ENCODE results near the gene HSP90AA1.
"Not testable (repeated sequence)": the region's sequence is repeated elsewhere in the genome, so short reads cannot be mapped to it uniquely, and the experiment has no call there.

The HSP90AA1 gene

DNA sequence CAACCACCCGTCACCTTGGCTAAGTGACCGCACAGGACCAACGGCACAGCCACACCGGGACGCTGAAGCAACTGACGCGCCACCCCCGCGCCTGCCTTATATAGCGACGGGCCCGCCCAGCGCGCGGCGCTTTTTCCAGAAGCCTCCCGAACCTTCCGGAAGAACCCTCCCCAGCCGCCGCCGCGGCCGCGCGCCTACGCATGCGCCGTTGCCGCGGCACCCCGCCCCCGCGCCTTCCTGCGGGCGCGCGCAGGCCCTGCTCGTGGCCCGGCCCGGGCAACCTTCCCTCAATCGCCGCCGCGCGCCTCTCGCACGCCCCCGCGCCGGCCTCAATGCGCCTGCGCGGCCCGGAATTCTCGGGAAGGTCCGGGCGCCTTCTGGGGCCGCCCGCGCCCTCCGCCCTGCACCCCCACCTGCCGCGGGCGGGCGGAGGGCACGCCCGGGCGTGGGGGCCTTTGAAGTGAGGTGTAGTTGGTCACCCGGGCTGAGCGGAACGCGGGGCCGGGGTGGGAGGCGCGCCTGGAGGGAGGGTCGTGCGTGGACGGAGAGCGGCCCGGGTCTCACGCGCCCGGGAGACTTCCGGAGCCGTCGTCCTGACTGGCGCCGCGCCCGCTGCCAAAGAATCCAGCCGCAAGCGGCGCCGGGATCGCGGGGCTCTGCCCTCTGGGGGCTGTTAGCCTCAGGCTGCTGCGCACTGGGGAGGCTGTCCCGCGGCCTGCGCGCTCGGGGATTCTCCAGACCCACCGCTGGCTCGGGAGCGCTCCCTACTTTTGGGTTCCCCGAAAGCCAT is at the start of gene HSP90AA1:
Gene HSP90AA1 (minus strand): TSS at position 73 of the 790 bp plus-strand sequence. CDS start 666 bp downstream, outside the sequence.
- peak; percentile 96 for DNase-seq

DNA sequence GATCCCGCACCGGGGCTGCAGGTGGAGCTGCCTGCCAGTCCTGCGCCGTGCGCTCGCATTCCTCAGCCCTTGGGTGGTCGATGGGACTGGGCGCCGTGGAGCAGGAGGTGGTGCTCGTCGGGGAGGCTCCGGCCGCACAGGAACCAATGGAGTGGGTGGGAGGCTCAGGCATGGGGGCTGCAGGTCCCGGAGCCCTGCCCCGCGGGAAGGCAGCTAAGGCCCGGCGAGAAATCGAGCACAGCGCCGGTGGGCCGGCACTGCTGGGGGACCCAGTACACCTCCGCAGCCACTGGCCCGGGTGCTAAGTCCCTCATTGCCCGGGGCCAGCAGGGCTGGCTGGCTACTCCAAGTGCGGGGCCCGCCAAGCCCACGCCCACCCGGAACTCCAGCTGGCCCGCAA is 48.6 kb upstream of the HSP90AA1 start:
- DNase-seq, result not testable (repeated sequence)

DNA sequence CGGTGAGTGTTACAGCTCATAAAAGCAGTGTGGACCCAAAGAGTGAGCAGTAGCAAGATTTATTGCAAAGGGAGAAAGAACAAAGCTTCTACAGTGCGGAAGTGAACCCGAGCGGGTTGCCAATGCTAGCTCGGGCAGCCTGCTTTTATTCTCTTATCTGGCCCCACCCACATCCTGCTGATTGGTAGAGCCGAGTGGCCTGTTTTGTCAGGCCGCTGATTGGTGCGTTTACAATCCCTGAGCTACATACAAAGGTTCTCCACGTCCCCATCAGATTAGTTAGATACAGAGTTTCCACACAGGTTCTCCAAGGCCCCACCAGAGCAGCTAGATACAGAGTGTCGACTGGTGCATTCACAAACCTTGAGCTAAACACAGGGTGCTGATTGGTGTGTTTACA is 47.9 kb upstream of the HSP90AA1 start:
- DNase-seq, result not testable (repeated sequence)

DNA sequence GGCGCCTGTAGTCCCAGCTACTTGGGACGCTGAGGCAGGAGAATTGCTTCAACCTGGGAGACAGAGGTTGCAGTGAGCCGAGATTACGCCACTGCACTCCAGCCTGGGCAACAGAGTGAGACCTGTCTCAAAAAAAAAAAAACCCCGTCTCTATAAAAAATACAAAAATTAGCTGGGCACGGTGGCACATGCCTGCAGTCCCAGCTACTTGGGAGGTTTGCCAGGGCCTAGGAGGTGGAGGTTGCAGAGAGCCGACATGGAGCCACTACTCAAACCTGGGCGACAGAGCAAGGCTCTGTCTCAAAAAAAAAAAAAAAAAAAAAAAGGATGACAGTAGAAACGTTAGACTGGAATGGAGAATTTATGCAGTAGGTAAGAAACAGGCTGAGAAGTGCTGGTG is 47.2 kb upstream of the HSP90AA1 start:
- not testable (repeated sequence) for DNase-seq

DNA sequence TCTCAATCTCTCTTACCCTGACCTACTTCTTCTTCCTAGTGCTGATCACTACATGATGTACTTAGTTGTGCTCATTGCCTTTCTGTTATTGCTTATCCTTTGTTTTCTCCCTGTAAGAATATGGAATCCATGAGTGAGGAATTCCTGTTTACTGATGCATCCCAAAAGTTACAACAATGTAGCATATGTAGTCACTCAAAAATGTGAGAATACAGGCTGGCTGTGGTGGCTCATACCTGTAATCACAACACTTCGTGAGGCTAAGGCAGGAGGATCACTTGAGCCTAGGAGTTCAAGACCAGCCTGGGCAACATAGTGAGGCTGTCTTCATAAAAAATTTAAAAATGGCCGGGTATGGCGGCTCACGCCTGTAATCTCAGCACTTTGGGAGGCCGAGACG is 44.9 kb upstream of the HSP90AA1 start:
- no peak for DNase-seq

DNA sequence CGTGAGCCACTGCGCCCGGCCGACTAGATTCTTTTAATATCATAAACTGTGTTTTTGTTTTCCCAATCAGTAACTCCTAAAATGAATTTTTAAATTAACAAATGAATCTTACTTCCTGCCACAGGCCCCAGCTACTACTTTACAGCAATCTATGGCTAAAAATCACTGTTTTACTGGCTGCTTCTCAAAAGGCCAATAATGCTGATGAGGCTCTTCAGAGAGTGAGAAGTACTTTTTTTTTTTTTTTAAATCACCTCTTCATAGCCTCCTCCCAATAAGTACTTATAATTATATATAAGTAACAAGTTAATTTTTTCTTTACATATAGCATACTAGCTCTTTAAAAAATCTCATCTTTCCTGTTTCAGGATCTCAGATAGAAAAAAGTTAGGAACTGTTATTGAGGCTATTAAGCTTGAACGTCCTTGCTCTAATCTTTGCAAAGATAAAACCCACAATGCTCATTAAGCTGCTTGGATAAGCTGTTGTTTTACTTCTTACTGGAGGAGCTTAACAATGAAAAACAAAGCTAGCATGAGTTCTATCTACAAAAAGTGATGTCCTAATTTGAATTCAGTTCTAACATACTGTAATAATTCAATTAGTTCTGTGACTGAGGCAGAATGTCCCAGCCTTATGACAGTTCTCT is 40.1 kb upstream of the HSP90AA1 start:
- no peak for DNase-seq

DNA sequence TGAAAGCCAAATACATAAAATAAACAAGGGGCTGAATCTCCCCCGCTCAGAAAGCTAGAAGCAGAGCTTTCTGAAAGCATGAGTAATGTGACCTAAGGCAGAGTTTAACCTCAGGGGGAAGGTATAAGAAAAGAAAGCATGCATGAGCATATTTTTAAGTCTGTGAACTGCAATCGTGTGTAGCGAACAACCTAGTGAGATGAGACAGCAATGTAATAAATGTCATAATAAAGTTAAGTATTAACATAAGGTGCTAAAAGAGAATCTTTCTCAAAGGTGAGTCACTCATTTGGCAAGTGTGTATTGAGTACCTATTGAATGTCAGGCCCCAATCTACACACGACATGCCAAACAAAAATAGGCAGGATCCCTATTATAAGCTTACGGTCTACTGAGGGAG is 38.7 kb upstream of the HSP90AA1 start:
- no peak for DNase-seq

DNA sequence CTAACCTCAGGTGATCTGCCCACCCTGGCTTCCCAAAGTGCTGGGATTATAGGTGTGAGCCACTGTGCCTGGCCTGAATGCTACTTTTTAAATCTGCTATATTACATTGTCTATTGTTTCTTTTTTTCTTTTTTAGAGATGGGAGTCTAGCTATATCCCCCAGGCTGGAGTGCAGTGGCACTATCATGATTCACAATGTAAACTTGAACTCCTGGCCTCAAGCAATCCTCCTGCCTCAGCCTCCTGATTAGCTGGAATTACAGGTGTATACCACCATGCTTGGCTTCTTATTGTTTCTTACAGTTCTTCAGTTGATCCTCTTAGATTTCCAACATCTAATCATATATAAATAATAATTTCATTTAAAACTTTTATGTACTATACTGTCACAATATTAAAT is 37.6 kb upstream of the HSP90AA1 start:
- DNase-seq, result no peak

DNA sequence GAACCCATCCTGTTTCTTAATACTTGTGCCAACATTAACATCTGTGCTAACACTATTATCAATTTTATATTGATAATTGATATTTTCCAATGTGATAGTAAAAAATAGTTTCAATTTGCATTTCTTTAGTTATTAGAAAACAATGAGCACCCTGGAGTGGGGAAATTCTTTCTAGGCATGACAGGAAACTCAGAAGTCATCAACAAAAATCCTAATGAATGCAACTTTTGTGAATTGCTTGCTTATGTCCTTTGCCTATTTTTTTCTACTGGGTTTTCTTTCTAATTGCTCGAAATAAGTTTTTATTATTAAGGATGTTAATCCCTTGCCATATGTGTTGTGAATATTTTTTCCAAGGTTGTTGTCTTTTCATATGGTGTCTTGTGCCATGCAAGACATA is 34.7 kb upstream of the HSP90AA1 start:
- no peak for DNase-seq

DNA sequence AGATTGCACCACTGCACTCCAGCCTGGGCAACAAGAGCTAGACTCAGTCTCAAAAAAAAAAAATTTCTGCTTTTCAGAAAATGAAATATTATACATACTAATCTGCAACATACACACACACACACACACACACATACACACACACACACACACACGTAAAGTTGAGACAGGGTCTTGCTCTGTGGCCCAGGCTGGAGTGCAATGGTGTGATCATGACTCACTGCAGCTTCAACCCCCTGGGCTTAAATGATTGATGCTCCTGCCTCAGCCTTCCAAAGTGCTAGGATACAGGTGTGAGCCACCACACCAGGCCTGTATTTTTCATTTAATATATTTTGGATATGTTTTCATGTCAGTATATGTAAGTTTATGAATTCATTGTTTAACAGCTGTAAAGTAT is 34.0 kb upstream of the HSP90AA1 start:
- DNase-seq, result no peak

DNA sequence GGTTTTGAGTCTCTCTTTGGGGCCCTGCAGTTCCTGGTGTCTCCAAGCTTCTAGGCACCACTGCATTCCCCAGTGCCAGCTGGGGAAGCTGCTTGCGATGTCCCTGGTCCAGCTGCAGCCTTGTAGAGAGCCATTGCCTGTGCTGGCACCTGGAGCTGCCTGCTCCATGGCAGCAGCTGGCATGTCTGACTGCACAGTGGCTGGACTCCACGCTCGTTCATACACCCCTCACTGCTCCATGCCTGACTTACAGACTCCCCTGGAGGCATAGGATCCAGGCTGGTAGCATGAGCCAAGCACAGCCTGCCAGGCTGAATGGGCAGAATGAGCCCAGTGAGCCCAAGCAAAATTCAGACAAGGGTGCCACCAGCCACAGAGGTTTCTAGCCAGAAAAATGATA is 31.0 kb upstream of the HSP90AA1 start:
- no peak for DNase-seq

DNA sequence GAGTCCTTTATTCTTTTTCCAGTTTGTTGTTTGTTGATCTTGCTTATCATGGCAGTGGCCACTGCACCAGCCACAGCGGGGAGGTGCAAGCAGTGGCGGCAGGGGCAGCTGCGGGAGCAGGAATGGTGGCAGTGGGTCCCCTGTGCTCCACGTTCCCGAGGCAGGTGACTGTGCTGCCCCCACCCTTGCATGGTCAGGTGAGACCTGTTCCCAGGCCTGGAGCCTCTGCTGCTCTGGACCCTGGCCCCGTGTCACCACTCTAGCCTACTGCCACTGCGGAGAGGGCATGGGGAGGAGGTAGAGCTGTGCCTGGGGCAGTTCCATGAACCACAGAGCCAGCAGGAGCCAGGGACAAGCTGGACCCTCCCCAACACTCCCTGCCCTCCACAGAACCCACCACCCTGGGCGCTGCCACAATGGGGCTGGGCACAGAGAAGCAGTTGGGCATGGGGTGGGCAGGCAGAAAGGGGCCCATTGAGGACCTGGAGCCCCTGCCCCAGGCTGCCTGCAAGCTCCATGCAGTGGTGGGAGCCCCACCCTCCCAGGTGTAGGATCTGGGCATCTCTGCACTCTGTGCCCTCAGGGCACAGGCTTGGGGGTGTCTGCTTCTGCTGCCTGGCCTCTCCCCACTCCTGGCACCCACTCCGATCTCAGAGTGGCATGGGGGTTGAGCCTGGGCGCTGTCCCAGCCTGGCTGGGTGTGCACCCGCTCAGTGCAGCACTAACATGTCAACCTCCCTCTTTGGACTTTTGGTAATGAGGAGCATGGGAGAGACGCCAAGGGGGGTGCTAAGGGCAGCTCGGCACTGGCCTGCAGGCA is 29.7 kb upstream of the HSP90AA1 start:
- DNase-seq, result no peak

DNA sequence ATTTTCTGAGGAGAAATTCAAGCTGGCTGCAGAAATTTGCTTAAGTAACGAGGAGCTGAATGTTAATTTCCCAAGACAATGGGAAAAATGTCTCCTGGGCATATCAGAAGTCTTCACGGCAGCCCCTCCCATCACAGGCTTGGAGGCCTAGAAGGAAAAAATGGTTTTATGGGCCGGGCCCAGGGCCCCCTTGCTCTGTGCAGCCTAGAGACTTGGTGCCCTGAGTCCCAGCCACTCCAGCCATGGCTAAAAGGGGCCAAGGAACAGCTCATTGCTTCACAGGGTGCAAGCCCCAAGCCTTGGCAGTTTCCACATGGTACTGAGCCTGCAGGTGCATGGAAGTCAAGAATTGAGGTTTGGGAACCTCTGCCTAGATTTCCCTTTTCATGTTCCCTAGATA is 24.3 kb upstream of the HSP90AA1 start:
- DNase-seq, result no peak

DNA sequence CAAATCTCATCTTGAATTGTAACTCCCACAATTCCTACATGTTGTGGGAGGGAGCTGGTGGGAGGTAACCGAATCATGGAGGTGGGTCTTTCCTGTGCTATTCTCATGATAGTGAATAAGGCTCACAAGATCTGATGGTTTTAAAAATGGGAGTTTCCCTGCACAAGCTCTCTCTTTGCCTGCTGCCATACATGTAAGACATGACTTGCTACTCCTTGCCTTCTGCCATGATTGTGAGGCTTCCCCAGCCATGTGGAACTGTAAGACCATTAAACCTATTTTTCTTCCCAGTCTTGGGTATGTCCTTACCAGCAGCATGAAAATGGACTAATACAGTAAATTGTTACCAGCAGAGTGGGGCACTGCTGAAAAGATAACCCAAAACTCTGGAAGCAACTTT is 22.5 kb upstream of the HSP90AA1 start:
- DNase-seq, result not testable (repeated sequence)

DNA sequence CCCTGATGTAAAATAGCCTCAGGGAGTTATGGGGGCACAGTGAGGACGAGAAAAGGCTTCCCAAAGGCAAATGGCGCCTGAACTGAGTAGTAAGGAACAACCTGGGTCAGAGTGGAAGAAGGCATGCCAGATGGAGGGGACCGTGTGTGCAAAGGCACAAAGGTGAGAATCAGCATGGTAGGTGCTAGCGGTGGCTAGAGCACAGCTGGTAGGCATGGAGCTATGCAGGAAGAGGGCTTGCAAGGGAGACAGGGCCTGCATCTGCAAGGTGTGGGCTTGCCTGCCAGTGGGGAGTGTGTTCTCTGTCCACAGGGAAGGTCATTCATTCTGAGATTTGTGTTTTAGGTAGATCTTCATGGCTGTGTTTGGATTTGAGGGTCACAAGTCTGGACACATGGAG is 18.5 kb upstream of the HSP90AA1 start:
- DNase-seq, result no peak

DNA sequence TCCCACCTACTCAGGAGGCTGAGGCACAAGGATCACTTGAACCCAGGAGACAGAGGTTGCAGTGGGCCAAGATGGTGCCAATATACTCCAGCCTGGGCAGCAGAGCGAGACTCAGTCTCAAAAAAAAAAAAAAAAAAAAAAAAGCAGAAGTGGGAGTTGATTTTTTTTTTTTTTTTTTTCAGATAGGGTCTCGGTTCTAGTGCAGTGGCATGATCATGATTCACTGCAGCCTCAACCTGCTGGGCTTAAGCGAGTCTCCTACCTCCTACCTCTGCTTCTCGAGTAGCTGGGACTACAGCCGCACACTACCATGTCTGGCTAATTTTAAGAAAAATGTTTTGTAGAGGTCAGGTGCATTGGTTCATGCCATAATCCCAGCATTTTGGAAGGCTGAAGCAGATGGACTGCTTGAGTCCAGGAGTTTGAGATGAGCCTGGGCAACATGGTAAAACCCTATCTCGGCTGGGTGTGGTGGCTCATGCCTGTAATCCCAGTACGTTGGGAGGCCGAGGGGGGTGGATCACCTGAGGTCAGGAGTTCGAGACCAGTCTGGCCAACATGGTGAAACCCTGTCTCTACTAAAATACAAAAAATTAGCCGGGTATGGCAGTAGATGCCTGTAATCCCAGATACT is 16.3 kb upstream of the HSP90AA1 start:
- DNase-seq, result no peak

DNA sequence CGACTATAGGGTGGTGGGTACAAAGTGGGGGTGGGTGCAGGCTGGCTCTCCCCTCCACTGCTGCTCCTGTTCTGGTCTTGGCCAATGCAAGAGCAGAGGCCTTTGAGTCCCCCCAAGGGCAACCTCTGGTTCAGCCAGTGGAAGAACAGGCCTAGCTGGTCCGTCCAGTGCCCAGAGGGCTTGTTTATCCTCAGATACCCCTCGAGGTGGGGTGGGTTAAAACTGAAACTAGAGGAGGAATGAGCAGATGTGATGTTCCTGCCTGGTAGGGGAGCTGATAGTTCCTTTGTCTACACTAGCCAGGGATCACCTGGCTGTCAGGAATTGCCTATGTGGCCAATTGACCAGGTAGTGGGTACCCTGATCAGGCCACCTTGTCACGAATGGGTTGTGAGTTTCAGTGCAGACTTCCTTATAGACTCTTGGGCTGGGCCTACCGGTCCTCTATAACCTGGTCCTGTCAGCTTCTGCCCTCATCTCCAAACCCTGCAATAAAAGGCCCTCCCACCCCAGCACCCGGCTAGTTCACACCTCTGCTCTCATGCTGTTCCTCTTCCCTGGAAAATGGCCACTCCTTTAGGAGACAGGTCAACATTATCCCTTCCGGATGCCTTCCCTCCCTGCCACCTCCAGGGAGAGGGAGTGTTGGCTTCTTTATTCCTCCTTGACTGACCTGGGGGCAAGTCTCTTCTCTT is 10.7 kb upstream of the HSP90AA1 start:
- no peak for DNase-seq

DNA sequence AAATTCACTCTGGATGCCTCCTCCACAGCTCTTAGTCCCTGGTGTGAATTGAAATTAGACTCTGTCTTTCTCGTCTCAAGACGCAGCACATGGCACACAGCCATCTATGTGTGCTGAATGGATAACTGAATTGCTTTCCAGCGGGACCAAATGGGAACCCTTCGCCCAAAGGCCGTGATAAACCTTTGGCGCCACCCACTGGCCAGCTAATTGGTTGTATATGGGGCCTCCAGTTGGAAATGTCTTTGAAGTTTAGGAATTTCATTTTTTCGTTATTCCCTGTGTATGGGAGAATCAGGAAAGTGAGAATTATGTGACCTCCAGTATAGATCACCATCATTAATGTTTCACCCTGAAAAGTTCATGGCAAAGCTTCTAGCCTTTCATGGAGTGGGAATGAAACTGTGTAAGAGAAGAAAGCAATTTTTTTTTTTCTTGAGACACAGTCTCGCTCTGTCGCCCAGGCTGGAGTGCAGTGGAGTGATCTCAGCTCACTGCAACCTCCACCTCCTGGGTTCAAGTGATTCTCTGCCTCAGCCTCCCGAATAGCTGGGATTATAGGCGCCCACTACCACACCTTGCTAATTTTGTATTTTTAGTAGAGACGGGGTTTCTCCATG is 9.8 kb upstream of the HSP90AA1 start:
- peak; percentile 84 for DNase-seq

DNA sequence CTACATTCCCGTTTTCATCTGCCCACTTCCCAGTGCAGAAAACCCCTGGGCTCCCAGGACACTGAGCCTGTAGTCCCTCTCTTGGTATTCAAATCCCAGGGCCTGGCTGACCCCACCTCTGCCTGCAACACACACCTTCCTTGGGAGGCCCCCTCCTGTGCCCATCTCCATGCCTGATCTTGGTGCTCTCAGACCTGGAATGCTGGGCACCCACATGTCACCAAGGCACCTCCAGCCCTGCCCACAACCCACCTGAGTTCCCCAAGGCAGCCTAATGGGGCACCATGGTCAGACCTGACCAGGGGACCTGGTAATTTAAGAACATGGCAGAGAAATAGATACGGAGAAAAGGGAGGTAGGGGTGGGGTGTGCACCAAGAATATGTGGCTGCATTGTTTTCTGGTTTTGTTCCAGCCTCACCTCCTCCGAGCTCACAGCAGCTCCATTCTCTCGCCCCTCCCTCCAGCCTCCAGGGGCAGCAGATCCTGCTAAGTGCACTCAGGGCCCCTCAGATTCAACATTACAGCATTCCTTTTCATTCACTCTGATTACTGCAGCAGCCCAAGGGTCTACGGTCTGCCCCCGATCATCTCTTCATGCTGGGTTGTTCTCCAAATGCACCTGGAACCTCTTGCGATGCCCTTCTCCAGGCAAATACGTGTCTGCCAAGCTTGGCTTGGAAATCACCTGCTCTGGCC is 9.2 kb upstream of the HSP90AA1 start:
- no peak for DNase-seq

DNA sequence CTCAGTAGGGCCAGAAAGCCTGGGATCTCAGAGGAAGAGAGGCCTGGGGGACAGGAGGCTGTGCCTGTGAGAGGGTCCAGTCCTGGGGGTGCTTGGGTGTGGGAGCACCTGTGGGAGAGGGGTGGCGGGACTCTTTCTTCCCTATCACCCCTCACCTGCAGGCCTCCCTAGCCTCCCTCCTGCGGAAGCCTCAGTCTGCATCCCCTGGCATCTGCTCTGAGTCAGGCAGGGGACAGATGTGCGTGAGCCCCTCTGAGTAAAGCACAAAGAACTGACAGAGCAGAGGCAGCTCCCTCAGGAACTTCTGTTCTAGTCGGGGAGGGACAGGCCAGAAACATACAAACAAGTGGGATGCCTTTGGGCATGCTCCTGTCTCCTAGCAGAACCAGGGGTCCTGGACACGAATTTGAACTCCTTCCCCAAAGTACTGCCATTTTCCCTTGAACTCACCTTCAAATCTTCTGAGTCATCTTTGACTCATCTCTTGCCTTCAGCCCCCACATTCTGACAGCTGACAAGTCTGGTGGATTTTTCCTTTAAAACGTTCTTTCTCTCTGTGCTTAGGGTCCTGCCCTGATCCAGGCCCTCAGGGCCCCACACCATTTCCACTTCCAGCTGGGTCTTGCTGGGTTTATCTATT is 8.5 kb upstream of the HSP90AA1 start:
- DNase-seq, result no peak

DNA sequence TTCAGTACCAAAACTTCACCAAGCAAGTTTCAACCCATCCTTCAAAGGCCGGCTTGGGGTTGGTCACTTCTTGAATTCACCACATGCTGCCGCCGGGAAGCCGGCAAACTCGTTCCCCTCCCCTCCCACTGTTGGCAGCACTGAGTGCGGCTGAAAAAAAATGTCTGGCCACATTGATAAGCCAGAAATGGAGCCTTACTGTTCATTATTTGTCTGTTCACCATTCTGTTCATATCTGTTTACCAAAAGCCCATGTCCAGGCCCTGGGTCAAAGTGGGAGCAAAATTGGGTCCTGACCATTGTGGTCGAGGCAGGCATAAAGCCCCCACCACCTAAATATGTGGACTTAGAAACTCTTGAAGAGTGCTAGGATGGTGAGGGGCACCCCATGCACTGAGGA is 7.3 kb upstream of the HSP90AA1 start:
- no peak for DNase-seq
